ENCODE data around the gene FDXR.

FDXR gene

GRCh38 chr17:74865504-74866197, 7.1 kb downstream of the FDXR start:
- Histone ChIP-seq H3K4me3 (ENCODE audit: low read depth in 1 of 2, low read length in 1 of 2) (no peak overlapping the region), H3K36me3 (no peaks in the 10 kb centered on the region), H3K4me1 (ENCODE audit: control insufficient read depth in 1 of 2, insufficient read depth in 1 of 2, low read depth in 1 of 2, low read length in 1 of 2) (peaks cover 6 to 17% of the 10 kb centered on the region in 2 experiments), H3K27me3 (peaks cover 48% of the 10 kb centered on the region), H3K9me3 (no peaks in the 10 kb centered on the region), H3K27ac (no peak overlapping the region)
- TF ChIP-seq CTCF (IDR thresholded peaks at IDR 0.05) = no peak

GRCh38 chr17:74864866-74865395, 7.9 kb downstream of the FDXR start:
- no peaks in the 10 kb centered on the region for H3K36me3 ChIP-seq
- H3K4me1 ChIP-seq (ENCODE audit: control insufficient read depth in 1 of 2, insufficient read depth in 1 of 2, low read depth in 1 of 2, low read length in 1 of 2) = peaks cover 6 to 19% of the 10 kb centered on the region in 2 experiments

GRCh38 chr17:74864297-74864865, 8.4 kb downstream of the FDXR start:
- Histone ChIP-seq H3K4me3 (ENCODE audit: low read depth in 1 of 2, low read length in 1 of 2) (no peak overlapping the region), H3K36me3 (no peaks in the 10 kb centered on the region), H3K27me3 (peaks cover 55% of the 10 kb centered on the region), H3K9me3 (no peaks in the 10 kb centered on the region), H3K4me1 (ENCODE audit: control insufficient read depth in 1 of 2, insufficient read depth in 1 of 2, low read depth in 1 of 2, low read length in 1 of 2) (peaks cover 6 to 24% of the 10 kb centered on the region in 2 experiments), H3K27ac (no peak overlapping the region)
- no peak for TF ChIP-seq CTCF (IDR thresholded peaks at IDR 0.05)

More at GRCh38 chr17:74864866-74865395, 7.9 kb downstream of the FDXR start:
- Histone ChIP-seq H3K9me3 (no peaks in the 10 kb centered on the region), H3K27ac (no peak overlapping the region), H3K27me3 (peaks cover 55% of the 10 kb centered on the region), H3K4me3 (ENCODE audit: low read depth in 1 of 2, low read length in 1 of 2) (no peak overlapping the region)
- peak; percentile 97 for TF ChIP-seq CTCF (IDR thresholded peaks at IDR 0.05)

GRCh38 chr17:74863420-74864296, 9.1 kb downstream of the FDXR start:
- Histone ChIP-seq H3K4me3 (ENCODE audit: low read depth in 1 of 2, low read length in 1 of 2) (no peak overlapping the region), H3K27ac (no peak overlapping the region), H3K36me3 (no peaks in the 10 kb centered on the region), H3K4me1 (ENCODE audit: control insufficient read depth in 1 of 2, insufficient read depth in 1 of 2, low read depth in 1 of 2, low read length in 1 of 2) (peaks cover 6 to 25% of the 10 kb centered on the region in 2 experiments), H3K9me3 (no peaks in the 10 kb centered on the region), H3K27me3 (peaks cover 55% of the 10 kb centered on the region)
- no peak for TF ChIP-seq CTCF (IDR thresholded peaks at IDR 0.05)

GRCh38 chr17:74862919-74863318, 9.9 kb downstream of the FDXR start:
- Histone ChIP-seq H3K27me3 (peaks cover 60% of the 10 kb centered on the region), H3K4me1 (ENCODE audit: control insufficient read depth in 1 of 2, insufficient read depth in 1 of 2, low read depth in 1 of 2, low read length in 1 of 2) (peaks cover 6 to 25% of the 10 kb centered on the region in 2 experiments), H3K4me3 (ENCODE audit: low read depth in 1 of 2, low read length in 1 of 2) (no peak overlapping the region), H3K27ac (no peak overlapping the region), H3K36me3 (no peaks in the 10 kb centered on the region), H3K9me3 (no peaks in the 10 kb centered on the region)
- TF ChIP-seq CTCF (IDR thresholded peaks at IDR 0.05) = no peak
